Tibial nerve (tissue), 4 donors: Measurements from ENCODE around the gene ADAR. TPM values are rescaled to one million over a fixed set of nuclear protein-coding genes. Genes with fewer than 3 reads are reported as not detected.

Experiments
- DNase-seq, 2 donors: peaks; one replicate each; pipeline ENCODE4 v3.0.0-alpha.2; 2019; ENCODE audit warnings: low spot score in 2 of 2
- H3K27ac ChIP-seq, 4 donors: fragments of 200-600 bp; sonication (generic) in 3 of 4; one replicate each; pipeline ENCODE4 v1.5.1; 2017 to 2019; ENCODE audit warnings: mild to moderate bottlenecking in 1 of 4
- H3K27me3 ChIP-seq, 2 donors: fragments of 200-600 bp; sonication (generic) in 1 of 2; one replicate each; pipeline versions ENCODE4 v1.5.1 to v1.6.0; 2017 to 2019
- H3K36me3 ChIP-seq, 3 donors: fragments of 200-600 bp; sonication (generic); one replicate each; pipeline ENCODE4 v1.5.1; 2018 to 2019
- H3K4me1 ChIP-seq, 4 donors: fragments of 200-600 bp; sonication (generic) in 3 of 4; one replicate each; pipeline ENCODE4 v1.5.1; 2017 to 2019
- H3K4me3 ChIP-seq, 4 donors: fragments of 200-600 bp; sonication (generic) in 3 of 4; one replicate each; pipeline ENCODE4 v1.5.1; 2017 to 2019; ENCODE audit warnings: mild to moderate bottlenecking in 1 of 4, moderate library complexity in 1 of 4
- H3K9me3 ChIP-seq, 4 donors: fragments of 200-600 bp; sonication (generic) in 3 of 4; one replicate each; pipeline ENCODE4 v1.5.1; 2017 to 2019
- CTCF ChIP-seq, 5 experiments: fragments of 200-600 bp in 3 of 5; fragments of 450-650 bp in 2 of 5; sonication (generic) in 3 of 5; IDR thresholded peaks; one replicate each; pipeline ENCODE4 v1.5.1; 2016 to 2019; ENCODE audit warnings: antibody characterized with exemption in 5 of 5, mild to moderate bottlenecking in 3 of 5, moderate library complexity in 2 of 5
- EP300 ChIP-seq, 2 donors: sonication (generic); formaldehyde crosslinking; IDR thresholded peaks; one replicate each; pipeline ENCODE4 v1.6.1; 2017; ENCODE audit warnings: antibody characterized with exemption in 2 of 2, mild to moderate bottlenecking in 1 of 2
- POLR2A ChIP-seq, 2 donors: fragments of 450-650 bp; IDR thresholded peaks; one replicate each; pipeline ENCODE4 v1.6.1; 2017; ENCODE audit warnings: antibody characterized with exemption in 2 of 2, mild to moderate bottlenecking in 2 of 2, moderate library complexity in 2 of 2
- WGBS, 2 donors: methylation state at CpG; one replicate each; pipeline ENCODE4 v1.1.5; 2018; 5-methylcytosine and 5-hydroxymethylcytosine counted together
- total RNA-seq, 4 donors: library from RNA; depleted of rRNA; stranded (reverse); fragments of >200 nt; gene quantifications; one replicate each; pipeline ENCODE4 v1.1.0, GENCODE V29; 2016

ADAR gene
- total RNA-seq, 4 donors from 2014 or later: 105 to 120 (median 107) TPM

- H3K4me1 ChIP-seq: peaks cover 0 to 40% (median 20%) of the 10 kb centered on the region in 4 donors
- no peak for DNase-seq
- H3K4me3 ChIP-seq: peak within 1 kb of the TSS; percentile 70 to 97 (median 76)
- peaks cover 0 to 29% (median 6%) of the 10 kb centered on the region in 3 donors for H3K36me3 ChIP-seq
- WGBS, 2 donors: 0 to 1% methylated on average over 11 to 25 of the region's 69 CpGs
- H3K27ac ChIP-seq: peak within 1 kb of the TSS; percentile 84 to 98 (median 92)
- no peaks in the 10 kb centered on the region for H3K27me3 ChIP-seq
- TF ChIP-seq EP300 (IDR thresholded peaks at IDR 0.05) (no peak), CTCF (IDR thresholded peaks at IDR 0.05) (no peak), POLR2A (IDR thresholded peaks at IDR 0.05) (no peak)
- H3K9me3 ChIP-seq: no peaks in the 10 kb centered on the region
These were observed 49.9 kb downstream of the ADAR start, which contains the start of gene UBE2Q1 for GRCh38 chr1:154557939-154558719. TSS of gene UBE2Q1 (minus strand) at chr1:154558662. CDS start at chr1:154558553, 109 bp downstream.

GRCh38 chr1:154557248-154557938, 50.6 kb downstream of the ADAR start:
- peak overlapping the region; percentile 70 to 97 (median 76) for H3K4me3 ChIP-seq
- TF ChIP-seq POLR2A (IDR thresholded peaks at IDR 0.05): no peak
- no peak for TF ChIP-seq CTCF (IDR thresholded peaks at IDR 0.05)
- TF ChIP-seq EP300 (IDR thresholded peaks at IDR 0.05): no peak
- H3K4me1 ChIP-seq: peaks cover 0 to 45% (median 20%) of the 10 kb centered on the region in 4 donors
- no peak for DNase-seq
- no peaks in the 10 kb centered on the region for H3K9me3 ChIP-seq
- 14% methylated on average over 7 of the region's 7 CpGs for WGBS, 2 donors
- no peaks in the 10 kb centered on the region for H3K27me3 ChIP-seq
- peaks cover 0 to 36% (median 12%) of the 10 kb centered on the region in 3 donors for H3K36me3 ChIP-seq
- H3K27ac ChIP-seq: peak overlapping the region; percentile 80 to 98 (median 84)

DNA sequence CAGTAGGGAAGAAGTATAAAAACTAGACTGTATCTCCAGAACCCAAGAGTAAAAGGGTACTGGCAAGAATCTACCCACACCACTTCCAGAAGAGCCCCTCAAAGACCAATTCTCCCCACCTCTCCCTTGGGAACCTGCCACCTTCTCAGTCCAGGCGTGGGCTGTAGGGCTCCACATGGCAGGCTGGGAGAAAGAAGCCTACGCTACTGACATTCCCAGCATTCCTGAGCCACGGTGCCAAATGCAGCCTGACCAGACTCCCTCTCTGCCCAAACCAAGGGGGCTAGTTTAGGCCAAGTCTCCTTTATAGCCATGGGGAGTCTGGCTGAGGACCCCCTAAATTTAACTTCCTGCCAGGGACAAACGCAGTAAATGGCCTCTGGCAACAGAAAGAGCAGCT, 51.6 kb downstream of the ADAR start:
- Histone ChIP-seq H3K4me3 (peak overlapping the region; percentile 19 to 97 (median 71)), H3K27me3 (no peaks in the 10 kb centered on the region), H3K9me3 (no peaks in the 10 kb centered on the region), H3K27ac (peak overlapping the region; percentile 50 to 98 (median 82)), H3K36me3 (peaks cover 0 to 46% (median 21%) of the 10 kb centered on the region in 3 donors), H3K4me1 (peaks cover 0 to 45% (median 20%) of the 10 kb centered on the region in 4 donors)
- no peak for DNase-seq
- TF ChIP-seq EP300 (IDR thresholded peaks at IDR 0.05): peak in 1 of 2 donors; percentile 13
- TF ChIP-seq CTCF (IDR thresholded peaks at IDR 0.05): no peak
- 2 to 13% methylated on average over 4 of the region's 4 CpGs for WGBS, 2 donors

DNA sequence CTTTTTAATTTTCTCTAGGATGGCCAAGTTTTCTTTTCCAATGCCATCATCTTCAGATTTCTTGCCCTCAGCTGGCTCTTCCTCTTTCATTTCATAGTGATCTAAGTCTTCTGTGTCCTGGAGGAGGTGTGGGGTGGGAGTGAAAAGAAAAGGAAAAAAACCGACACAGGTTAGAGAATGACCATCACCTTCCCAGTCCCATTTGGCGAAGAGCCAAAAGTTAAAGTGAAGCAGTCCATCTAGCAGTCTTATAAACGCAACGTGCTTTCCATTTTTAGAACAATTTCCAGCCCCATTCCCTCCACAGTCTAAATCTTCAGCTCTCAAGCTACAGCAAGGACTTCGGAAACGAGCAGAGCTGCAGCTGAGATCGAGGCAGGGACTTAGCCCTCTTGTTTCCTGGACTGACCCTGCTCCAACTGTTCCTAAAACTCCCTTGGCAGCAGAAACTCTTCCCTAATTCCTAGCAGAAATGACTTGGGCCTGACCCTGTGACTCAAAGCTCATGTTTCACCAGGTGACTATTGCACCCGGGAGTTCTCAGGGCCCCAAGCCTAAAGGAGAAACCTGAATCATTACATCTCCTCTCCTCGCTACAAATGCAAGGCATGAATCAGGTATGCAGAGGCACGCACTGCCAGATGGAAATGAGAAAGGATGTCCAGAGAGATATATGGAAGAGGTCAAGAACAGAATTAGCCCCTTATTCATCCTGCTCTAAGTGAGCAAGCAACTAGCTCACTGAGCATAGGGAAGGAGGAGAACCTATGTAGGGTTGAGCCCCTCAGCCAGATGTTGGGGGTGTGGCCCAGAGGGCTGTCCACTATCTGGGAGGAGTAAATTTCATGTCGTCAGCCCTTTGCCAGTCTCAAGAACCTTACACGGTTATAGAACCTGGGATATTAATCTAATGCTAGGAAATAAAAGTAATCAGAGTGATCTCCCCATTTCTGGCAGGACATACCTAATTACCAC, 54.6 kb downstream of the ADAR start:
- peaks cover 0 to 73% (median 35%) of the 10 kb centered on the region in 3 donors for H3K36me3 ChIP-seq
- no peak for TF ChIP-seq EP300 (IDR thresholded peaks at IDR 0.05)
- no peak for TF ChIP-seq CTCF (IDR thresholded peaks at IDR 0.05)
- no peak for TF ChIP-seq POLR2A (IDR thresholded peaks at IDR 0.05)
- 71 to 73% methylated on average over 12 of the region's 12 CpGs for WGBS, 2 donors

More for the DNA sequence above, 54.6 kb downstream of the ADAR start:
- Histone ChIP-seq H3K4me1 (peaks cover 0 to 50% (median 17%) of the 10 kb centered on the region in 4 donors), H3K4me3 (no peak overlapping the region), H3K27me3 (no peaks in the 10 kb centered on the region), H3K27ac (no peak overlapping the region), H3K9me3 (no peaks in the 10 kb centered on the region)
- DNase-seq: no peak
